ENCODE results near the gene TES. TPM values are rescaled to one million over a fixed set of nuclear protein-coding genes. Genes with fewer than 3 reads are reported as not detected.
A peak's percentile ranks its signal among the peaks of the same experiment; 100 is the strongest.

The TES gene
- 19.8 and 38.0 TPM in 2 replicates for polyA plus RNA-seq
- polyA minus RNA-seq, result 31.9 and 39.9 TPM in 2 replicates

- H3K27ac ChIP-seq (ENCODE audit: low read length), result peak within 1 kb of the TSS; percentile 21
- H2AFZ ChIP-seq (ENCODE audit: low read depth, low read length), result peak within 1 kb of the TSS; percentile 43
- H3K4me2 ChIP-seq (ENCODE audit: low read length), result peak within 1 kb of the TSS; percentile 67
- H3K79me2 ChIP-seq (replicated peaks; ENCODE audit: insufficient read depth, low read length), result no peaks in the 10 kb centered on the region
- H3F3A ChIP-seq (ENCODE audit: insufficient read depth, low read length, poor library complexity, severe bottlenecking), result no peaks in the 10 kb centered on the region
- peak within 1 kb of the TSS; percentile 67 for H3K9ac ChIP-seq (ENCODE audit: low read length)
- H3K27me3 ChIP-seq (ENCODE audit: insufficient read depth, low read depth, low read length), result peaks cover 54% of the 10 kb centered on the region
- H3K9me3 ChIP-seq (ENCODE audit: low read length), result no peaks in the 10 kb centered on the region
- no peaks in the 10 kb centered on the region for H3K36me3 ChIP-seq (ENCODE audit: insufficient read depth, low read length)
- H4K20me1 ChIP-seq (ENCODE audit: insufficient read depth), result no peaks in the 10 kb centered on the region
- TF ChIP-seq REST (IDR thresholded peaks at IDR 0.05; ENCODE audit: borderline replicate concordance), result no peak
- TF ChIP-seq EP300 (conservative IDR thresholded peaks at IDR 0.05; ENCODE audit: poor library complexity, severe bottlenecking), result no peak
- peak; percentile 19 for TF ChIP-seq CTCF (IDR thresholded peaks at IDR 0.05; ENCODE audit: poor library complexity, severe bottlenecking)
- peak within 1 kb of the TSS; percentile 85 for H3K4me3 ChIP-seq (ENCODE audit: low read length)
- no peaks in the 10 kb centered on the region for H3K9me2 ChIP-seq (ENCODE audit: insufficient read depth, low read length)
These were observed at the start of gene TES for GRCh38 chr7:116210345-116211005. TSS of gene TES (plus strand) at chr7:116210539. CDS start at chr7:116210708, 169 bp downstream.

- TF ChIP-seq MXI1 (conservative IDR thresholded peaks at IDR 0.05; ENCODE audit: poor library complexity, severe bottlenecking), result no peak
- Histone ChIP-seq H3K4me2 (ENCODE audit: low read length) (no peak overlapping the region), H3K36me3 (ENCODE audit: insufficient read depth, low read length) (no peaks in the 10 kb centered on the region), H4K20me1 (ENCODE audit: insufficient read depth) (no peaks in the 10 kb centered on the region), H3K27me3 (ENCODE audit: insufficient read depth, low read depth, low read length) (no peaks in the 10 kb centered on the region), H3K9ac (ENCODE audit: low read length) (no peak overlapping the region), H2AFZ (ENCODE audit: low read depth, low read length) (no peak overlapping the region), H3K9me2 (ENCODE audit: insufficient read depth, low read length) (no peaks in the 10 kb centered on the region), H3K27ac (ENCODE audit: low read length) (no peak overlapping the region), H3K79me2 (replicated peaks; ENCODE audit: insufficient read depth, low read length) (no peaks in the 10 kb centered on the region), H3K4me3 (ENCODE audit: low read length) (no peak overlapping the region), H3K9me3 (ENCODE audit: low read length) (no peaks in the 10 kb centered on the region), H3F3A (ENCODE audit: insufficient read depth, low read length, poor library complexity, severe bottlenecking) (no peaks in the 10 kb centered on the region)
These were observed 48.6 kb upstream of the TES start for GRCh38 chr7:116161728-116162127.

- no peak overlapping the region for H3K4me3 ChIP-seq (ENCODE audit: low read length)
- no peak overlapping the region for H3K4me2 ChIP-seq (ENCODE audit: low read length)
- H3K9me3 ChIP-seq (ENCODE audit: low read length), result no peaks in the 10 kb centered on the region
- no peaks in the 10 kb centered on the region for H3K27me3 ChIP-seq (ENCODE audit: insufficient read depth, low read depth, low read length)
- H3K9me2 ChIP-seq (ENCODE audit: insufficient read depth, low read length), result no peaks in the 10 kb centered on the region
- no peaks in the 10 kb centered on the region for H3K36me3 ChIP-seq (ENCODE audit: insufficient read depth, low read length)
- no peak overlapping the region for H3K27ac ChIP-seq (ENCODE audit: low read length)
- H3K79me2 ChIP-seq (replicated peaks; ENCODE audit: insufficient read depth, low read length), result no peaks in the 10 kb centered on the region
- H2AFZ ChIP-seq (ENCODE audit: low read depth, low read length), result no peak overlapping the region
- no peak overlapping the region for H3K9ac ChIP-seq (ENCODE audit: low read length)
- H3F3A ChIP-seq (ENCODE audit: insufficient read depth, low read length, poor library complexity, severe bottlenecking), result no peaks in the 10 kb centered on the region
- H4K20me1 ChIP-seq (ENCODE audit: insufficient read depth), result no peaks in the 10 kb centered on the region
- TF ChIP-seq RAD21 (conservative IDR thresholded peaks at IDR 0.05) (no peak), CTCF (IDR thresholded peaks at IDR 0.05; ENCODE audit: poor library complexity, severe bottlenecking) (no peak), TAF1 (IDR thresholded peaks at IDR 0.05; ENCODE audit: low read depth) (no peak), MXI1 (conservative IDR thresholded peaks at IDR 0.05; ENCODE audit: poor library complexity, severe bottlenecking) (no peak), EP300 (conservative IDR thresholded peaks at IDR 0.05; ENCODE audit: poor library complexity, severe bottlenecking) (no peak), EZH2 (IDR thresholded peaks at IDR 0.05; ENCODE audit: borderline replicate concordance, insufficient read depth, low read length, poor library complexity, severe bottlenecking) (no peak), REST (IDR thresholded peaks at IDR 0.05; ENCODE audit: borderline replicate concordance) (no peak), SMC3 (conservative IDR thresholded peaks at IDR 0.05; ENCODE audit: poor library complexity) (no peak), POLR2AphosphoS5 (IDR thresholded peaks at IDR 0.05) (no peak)
These were observed 48.1 kb upstream of the TES start for GRCh38 chr7:116162254-116162653.

Data from neural cell (in vitro differentiated cells).